ENCODE measurements around the gene CCDC169.
"Not testable (repeated sequence)": the region's sequence is repeated elsewhere in the genome, so short reads cannot be mapped to it uniquely, and the experiment has no call there.

Gene CCDC169

GRCh38 chr13:36313047-36313969 lies 15.7 kb upstream of the CCDC169 start:
- DNase-seq = no peak

GRCh38 chr13:36310417-36311108 lies 12.9 kb upstream of the CCDC169 start:
- no peak for DNase-seq

- no peak for DNase-seq
Measured at GRCh38 chr13:36302289-36302688, 4.7 kb upstream of the CCDC169 start.

- DNase-seq = not testable (repeated sequence)
Measured at GRCh38 chr13:36299469-36299868, 1.9 kb upstream of the CCDC169 start.

GRCh38 chr13:36298535-36299068 lies 988 bp upstream of the CCDC169 start:
- DNase-seq = no peak

GRCh38 chr13:36294096-36294495 lies 3.5 kb downstream of the CCDC169 start:
- DNase-seq = no peak

- DNase-seq = no peak
Measured at GRCh38 chr13:36293497-36293896, 4.1 kb downstream of the CCDC169 start.

GRCh38 chr13:36288794-36289391 lies 8.7 kb downstream of the CCDC169 start:
- DNase-seq = no peak

GRCh38 chr13:36286006-36286405 lies 11.6 kb downstream of the CCDC169 start:
- DNase-seq = no peak

GRCh38 chr13:36282821-36283432 lies 14.7 kb downstream of the CCDC169 start:
- DNase-seq = peak; percentile 52

GRCh38 chr13:36275190-36276002 lies 22.2 kb downstream of the CCDC169 start:
- DNase-seq = peak; percentile 65

GRCh38 chr13:36273431-36273830 lies 24.2 kb downstream of the CCDC169 start:
- no peak for DNase-seq

- DNase-seq = no peak
Measured at GRCh38 chr13:36261976-36262375, 35.6 kb downstream of the CCDC169 start.

- no peak for DNase-seq
Measured at GRCh38 chr13:36261011-36261410, 36.6 kb downstream of the CCDC169 start.

- no peak for DNase-seq
Measured at GRCh38 chr13:36259361-36260137, 38.1 kb downstream of the CCDC169 start.

- no peak for DNase-seq
Measured at GRCh38 chr13:36258831-36259230, 38.8 kb downstream of the CCDC169 start.

GRCh38 chr13:36251526-36251925 lies 46.1 kb downstream of the CCDC169 start:
- DNase-seq = no peak

- no peak for DNase-seq
Measured at GRCh38 chr13:36251017-36251416, 46.6 kb downstream of the CCDC169 start.

GRCh38 chr13:36248700-36249099 lies 48.9 kb downstream of the CCDC169 start:
- DNase-seq = no peak

GRCh38 chr13:36244990-36245389 lies 52.6 kb downstream of the CCDC169 start:
- DNase-seq = no peak

- DNase-seq = no peak
Measured at GRCh38 chr13:36244073-36244472, 53.5 kb downstream of the CCDC169 start.
